HG03108 (cell line): ENCODE results near the gene C1RL.
A peak's percentile ranks its signal among the peaks of the same experiment; 100 is the strongest.

Experiments used
- ATAC-seq: cut with Tn5 transposase; IDR thresholded peaks from one replicate; pipeline ENCODE4 v1.9.1; 2021; ENCODE audit warnings: moderate library complexity; ENCODE audit not compliant: unreplicated experiment

C1RL gene

GRCh38 chr12:7108796-7109571 lies at the start of gene C1RL:
Gene C1RL, minus strand, starts transcription at chr12:7109214. Its CDS starts 34 bp downstream, at chr12:7109180.
- ATAC-seq = peak; percentile 34

GRCh38 chr12:7157391-7157790 lies 48.4 kb upstream of the C1RL start:
- ATAC-seq = no peak

- no peak for ATAC-seq
Measured at GRCh38 chr12:7156259-7157197, 47.5 kb upstream of the C1RL start.

GRCh38 chr12:7155471-7156034 lies 46.5 kb upstream of the C1RL start:
- ATAC-seq = no peak

GRCh38 chr12:7154901-7155470 lies 46.0 kb upstream of the C1RL start:
- ATAC-seq = no peak

- ATAC-seq = no peak
Measured at GRCh38 chr12:7154042-7154441, 45.0 kb upstream of the C1RL start.

- no peak for ATAC-seq
Measured at GRCh38 chr12:7152818-7153217, 43.8 kb upstream of the C1RL start.

GRCh38 chr12:7151532-7151931 lies 42.5 kb upstream of the C1RL start:
- ATAC-seq = no peak

GRCh38 chr12:7150841-7151240 lies 41.8 kb upstream of the C1RL start:
- ATAC-seq = no peak

GRCh38 chr12:7150356-7150755 lies 41.3 kb upstream of the C1RL start:
- no peak for ATAC-seq

GRCh38 chr12:7146906-7147305 lies 37.9 kb upstream of the C1RL start:
- no peak for ATAC-seq

GRCh38 chr12:7146228-7146627 lies 37.2 kb upstream of the C1RL start:
- no peak for ATAC-seq

- no peak for ATAC-seq
Measured at GRCh38 chr12:7145671-7146070, 36.7 kb upstream of the C1RL start.

GRCh38 chr12:7144414-7145120 lies 35.6 kb upstream of the C1RL start:
- ATAC-seq = no peak

GRCh38 chr12:7143564-7143963 lies 34.5 kb upstream of the C1RL start:
- ATAC-seq = no peak

- no peak for ATAC-seq
Measured at GRCh38 chr12:7142809-7143465, 33.9 kb upstream of the C1RL start.

- ATAC-seq = no peak
Measured at GRCh38 chr12:7142056-7142644, 33.1 kb upstream of the C1RL start.

- ATAC-seq = no peak
Measured at GRCh38 chr12:7141351-7142005, 32.5 kb upstream of the C1RL start.

- no peak for ATAC-seq
Measured at GRCh38 chr12:7139200-7139599, 30.2 kb upstream of the C1RL start.
